ENCODE data around the gene OPTC. TPM values are rescaled to one million over a fixed set of nuclear protein-coding genes. Genes with fewer than 3 reads are reported as not detected.

Gene OPTC
- total RNA-seq, 1 experiment from 2014 or later: not detected

- no peak for TF ChIP-seq EZH2phosphoT487 (IDR thresholded peaks at IDR 0.05; ENCODE audit: borderline replicate concordance)
- TF ChIP-seq POLR2A (IDR thresholded peaks at IDR 0.05; ENCODE audit: borderline replicate concordance, extremely low read depth, insufficient read depth, insufficient read length): no peak
- no peak for TF ChIP-seq FOSL1 (IDR thresholded peaks at IDR 0.05; ENCODE audit: low read depth)
- TF ChIP-seq ZFX (IDR thresholded peaks at IDR 0.05): no peak
- no peak for TF ChIP-seq RAD21 (IDR thresholded peaks at IDR 0.05; ENCODE audit: low read depth)
- TF ChIP-seq CEBPB (IDR thresholded peaks at IDR 0.05; ENCODE audit: low read depth): no peak
- no peak for TF ChIP-seq ZNF274 (IDR thresholded peaks at IDR 0.05; ENCODE audit: low read depth, low read length)
- H3K4me1 ChIP-seq (ENCODE audit: control insufficient read depth in 1 of 2, insufficient read depth in 2 of 2, low read length in 2 of 2): peaks cover 0 to 13% of the 10 kb centered on the region in 2 experiments; a peak in 1 of 4 replicates
- no peak overlapping the region for H2AFZ ChIP-seq (ENCODE audit: low read depth, low read length, poor library complexity, severe bottlenecking)
- no peaks in the 10 kb centered on the region for H4K20me1 ChIP-seq (ENCODE audit: insufficient read depth)
- ATAC-seq: no peak
- H3K4me2 ChIP-seq (ENCODE audit: low read length): no peak overlapping the region
- DNase-seq (ENCODE audit: low read depth, low spot score): no peak
- ChIA-PET POLR2A (no interaction called here), CTCF (no interaction called here), RAD21 (ENCODE audit: low non-redundant PET in 1 of 2, low total read pairs in 2 of 2, uncharacterized antibody in 2 of 2, unreplicated experiment in 2 of 2) (no interaction called here)
- no peak overlapping the region for H3K9ac ChIP-seq (ENCODE audit: low read length)
- no peaks in the 10 kb centered on the region for H3K9me2 ChIP-seq (ENCODE audit: insufficient read depth)
- no peak overlapping the region for H3K27ac ChIP-seq (ENCODE audit: low read depth, low read length)
- no peaks in the 10 kb centered on the region for H3K79me2 ChIP-seq (ENCODE audit: insufficient read depth, low read length)
- no peaks in the 10 kb centered on the region for H3K27me3 ChIP-seq (ENCODE audit: insufficient read depth, low read length)
- H3K9me3 ChIP-seq (ENCODE audit: control insufficient read depth in 1 of 2, insufficient read depth in 1 of 2, low read depth in 1 of 2, low read length in 2 of 2): no peaks in the 10 kb centered on the region
- H3K4me3 ChIP-seq (replicated peaks in 1 of 2; ENCODE audit: low read depth in 1 of 2, low read length in 2 of 2): no peak overlapping the region
- no peaks in the 10 kb centered on the region for H3K36me3 ChIP-seq (ENCODE audit: control insufficient read depth in 1 of 2, insufficient read depth in 2 of 2, low read length in 2 of 2)
- intact Hi-C loops (cut with micrococcal nuclease): no loop called here
- no TSS peak for BruUV-seq (replicated peaks)
Measured at GRCh38 chr1:203522237-203522636, 28.3 kb downstream of the OPTC start.

DNA sequence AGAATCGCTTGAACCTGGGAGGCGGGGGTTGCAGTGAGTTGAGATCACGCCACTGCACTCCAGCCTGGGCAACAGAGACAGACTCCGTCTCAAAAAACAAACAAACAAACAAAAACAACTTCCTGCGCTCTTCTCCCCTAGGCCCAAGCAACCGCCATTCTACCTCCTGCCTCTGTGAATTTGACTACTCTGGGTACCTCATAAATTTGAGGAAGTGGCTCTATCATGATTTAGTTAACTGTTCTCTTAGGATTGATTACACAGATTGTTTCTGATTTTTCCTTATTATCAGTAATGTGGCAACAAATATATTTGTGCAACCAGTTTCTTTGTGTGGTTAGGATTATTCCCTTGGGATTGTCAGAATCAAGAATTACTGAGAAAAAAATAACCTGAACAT, 29.7 kb downstream of the OPTC start:
- BruUV-seq (replicated peaks): no TSS peak
- no peaks in the 10 kb centered on the region for H4K20me1 ChIP-seq (ENCODE audit: insufficient read depth)
- H3K4me3 ChIP-seq (replicated peaks in 1 of 2; ENCODE audit: low read depth in 1 of 2, low read length in 2 of 2): no peak overlapping the region
- no peak for DNase-seq (ENCODE audit: low read depth, low spot score)
- no peak overlapping the region for H3K9ac ChIP-seq (ENCODE audit: low read length)
- no peak overlapping the region for H3K27ac ChIP-seq (ENCODE audit: low read depth, low read length)
- no peaks in the 10 kb centered on the region for H3K27me3 ChIP-seq (ENCODE audit: insufficient read depth, low read length)
- no peak for TF ChIP-seq JUND (IDR thresholded peaks at IDR 0.05)
- TF ChIP-seq ZFX (IDR thresholded peaks at IDR 0.05): no peak
- TF ChIP-seq SP1 (IDR thresholded peaks at IDR 0.05; ENCODE audit: low read depth): no peak
- no peak for TF ChIP-seq TCF7L2 (IDR thresholded peaks at IDR 0.05; ENCODE audit: borderline replicate concordance, extremely low read depth, insufficient read depth, insufficient read length)
- TF ChIP-seq YY1 (IDR thresholded peaks at IDR 0.05; ENCODE audit: extremely low read depth, insufficient replicate concordance, low read depth, low read length): no peak
- TF ChIP-seq RAD21 (IDR thresholded peaks at IDR 0.05; ENCODE audit: low read depth): no peak
- TF ChIP-seq MAX (IDR thresholded peaks at IDR 0.05): no peak
- no peaks in the 10 kb centered on the region for H3K79me2 ChIP-seq (ENCODE audit: insufficient read depth, low read length)
- CTCF ChIA-PET: no interaction called here
- RAD21 ChIA-PET (ENCODE audit: low non-redundant PET in 1 of 2, low total read pairs in 2 of 2, uncharacterized antibody in 2 of 2, unreplicated experiment in 2 of 2): no interaction called here
- H3K4me2 ChIP-seq (ENCODE audit: low read length): no peak overlapping the region
- no peaks in the 10 kb centered on the region for H3K9me2 ChIP-seq (ENCODE audit: insufficient read depth)
- no peak for ATAC-seq
- H3K4me1 ChIP-seq (ENCODE audit: control insufficient read depth in 1 of 2, insufficient read depth in 2 of 2, low read length in 2 of 2): peaks cover 0 to 13% of the 10 kb centered on the region in 2 experiments; a peak in 1 of 4 replicates
- no peaks in the 10 kb centered on the region for H3K9me3 ChIP-seq (ENCODE audit: control insufficient read depth in 1 of 2, insufficient read depth in 1 of 2, low read depth in 1 of 2, low read length in 2 of 2)
- no peak overlapping the region for H2AFZ ChIP-seq (ENCODE audit: low read depth, low read length, poor library complexity, severe bottlenecking)
- POLR2A ChIA-PET: no interaction called here
- intact Hi-C loops (cut with micrococcal nuclease): no loop called here
- no peaks in the 10 kb centered on the region for H3K36me3 ChIP-seq (ENCODE audit: control insufficient read depth in 1 of 2, insufficient read depth in 2 of 2, low read length in 2 of 2)
